Adrenal gland (tissue), 12 donors: Measurements from ENCODE around the gene PDGFRB. TPM values are rescaled to one million over a fixed set of nuclear protein-coding genes. Genes with fewer than 3 reads are reported as not detected.

ENCODE experiments used
- DNase-seq, 7 donors: peaks; one replicate each; pipeline ENCODE4 v3.0.0-alpha.2; 2019 to 2020
- H3K27ac ChIP-seq, 5 donors: fragments of 200-600 bp; sonication (generic) in 4 of 5; 1 replicate in 3 of 5; 2 replicates in 2 of 5; pipeline versions ENCODE4 v1.5.1 to v1.8.0; 2016 to 2020; ENCODE audit warnings: mild to moderate bottlenecking in 1 of 5
- H3K27me3 ChIP-seq: fragments of 200-600 bp; 2 replicates; pipeline ENCODE4 v1.8.0; 2021
- H3K36me3 ChIP-seq, 2 donors: fragments of 200-600 bp; replicated peaks in 1 of 2; 1 replicate in 1 of 2; 2 replicates in 1 of 2; pipeline versions ENCODE4 v1.5.1 to v1.8.0; 2018 to 2022
- H3K4me1 ChIP-seq, 2 donors: fragments of 200-600 bp; replicated peaks in 1 of 2; 1 replicate in 1 of 2; 2 replicates in 1 of 2; pipeline versions ENCODE4 v1.5.1 to v1.8.0; 2018 to 2021
- H3K4me3 ChIP-seq, 4 donors: fragments of 200-600 bp; sonication (generic) in 3 of 4; one replicate each; pipeline ENCODE4 v1.5.1; 2016 to 2018
- H3K9me3 ChIP-seq, 3 donors: fragments of 200-600 bp; sonication (generic) in 1 of 3; replicated peaks in 1 of 3; 1 replicate in 2 of 3; 2 replicates in 1 of 3; pipeline versions ENCODE4 v1.5.1 to v1.8.0; 2016 to 2021
- CTCF ChIP-seq, 6 experiments: fragments of 450-650 bp in 4 of 6; fragments of 200-600 bp in 2 of 6; sonication (generic) in 1 of 6; IDR thresholded peaks; 1 replicate in 5 of 6; 2 replicates in 1 of 6; pipeline versions ENCODE4 v1.5.1 to v1.8.0; 2016 to 2021; ENCODE audit warnings: antibody characterized with exemption in 6 of 6, mild to moderate bottlenecking in 2 of 6, moderate library complexity in 1 of 6
- POLR2A ChIP-seq, 2 donors: fragments of 450-650 bp; IDR thresholded peaks; one replicate each; pipeline ENCODE4 v1.6.1; 2017; ENCODE audit warnings: antibody characterized with exemption in 2 of 2, mild to moderate bottlenecking in 2 of 2, moderate library complexity in 1 of 2
- WGBS, 4 donors: extraction: QIAGEN DNeasy Blood & Tissue Kit in 2 of 4; methylation state at CpG; one replicate each; pipeline versions ENCODE4 v1.1.5 to v1.1.7; 2013 to 2017; 5-methylcytosine and 5-hydroxymethylcytosine counted together
- intact Hi-C, 2 donors: fragments of 100-400 bp; cut with DNase I; formaldehyde crosslinking; loops; one replicate each; pipeline versions ENCODE4 v1.14.1 to v1.15.0; 2022 to 2023
- polyA plus RNA-seq, 3 donors: library from polyadenylated mRNA; stranded (reverse); fragments of 200-250 nt in 2 of 3; fragments of 350-450 nt in 1 of 3; fragmentation: Illumina TruSeq in 1 of 3; extraction: RNeasy Lipid Tissue Mini Kit (QIAGEN cat#74804) in 1 of 3; gene quantifications; one replicate each; pipeline ENCODE4 v1.2.3, GENCODE V29; 2013 to 2014
- total RNA-seq, 9 donors: library from RNA; depleted of rRNA in 4 of 9; stranded (reverse); fragments of >200 nt in 4 of 9; fragments of 120-200 nt in 1 of 9; fragmentation: NEBNext Ultra II Directional in 1 of 9; extraction: Animal tissue kit (Norgen Biotek cat#: 25700) in 1 of 9; gene quantifications; one replicate each; pipeline versions ENCODE4 v1.1.0 to v1.2.4, GENCODE V29; 2013 to 2023
- donor health status: healthy with polysubstance abuse.
- donor health status: Bipolar disorder and iron deficiency.
- donor health status: DM: yes; HTN: yes; CAD: no.
- donor health status: DM: no; HTN: no; CAD: no.
- donor health status: DM: no; HTN: no; CAD: no.
- donor health status: DM: yes; HTN: yes; CAD: no.

Gene PDGFRB
- total and polyA plus RNA-seq, 12 donors: 21.3 to 188 (median 73.1) TPM

- Histone ChIP-seq H3K27me3 (no peaks in the 10 kb centered on the region), H3K36me3 (no peaks in the 10 kb centered on the region), H3K4me1 (peaks cover 0 to 5% of the 10 kb centered on the region in 2 donors), H3K9me3 (no peaks in the 10 kb centered on the region), H3K4me3 (peak overlapping the region in 1 of 4 donors; percentile 31), H3K27ac (peak overlapping the region in 1 of 5 donors; percentile 75)
- DNase-seq: peak in 1 of 7 donors; percentile 16
- TF ChIP-seq CTCF (IDR thresholded peaks at IDR 0.05) (no peak), POLR2A (IDR thresholded peaks at IDR 0.05) (no peak)
- intact Hi-C loops: no loop called here
- 57 to 81% (median 80%) methylated on average over 5 to 6 of the region's 6 CpGs for WGBS, 4 donors
These were observed 72.8 kb downstream of the PDGFRB start for GRCh38 chr5:150082889-150083288.

DNA sequence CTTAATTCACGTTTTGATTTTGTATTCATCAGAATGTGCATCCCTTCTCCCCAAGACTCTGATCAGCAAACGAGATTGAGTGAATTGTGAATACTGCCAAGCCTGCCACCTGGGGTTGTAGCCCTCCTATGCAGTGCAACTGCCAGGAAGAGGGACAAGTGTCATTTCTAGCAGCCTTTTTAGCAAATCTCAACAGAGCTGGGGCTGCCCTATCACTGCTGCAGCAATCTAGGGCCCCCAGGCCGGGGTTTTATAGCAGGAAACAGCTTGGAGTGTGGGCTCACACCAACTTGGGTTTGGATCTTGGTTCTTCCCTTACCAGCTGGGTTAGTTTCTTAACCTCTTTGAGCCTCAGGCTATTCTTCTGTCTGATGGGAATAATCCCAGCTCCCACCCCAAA lies 73.3 kb downstream of the PDGFRB start:
- intact Hi-C loops: no loop called here
- Histone ChIP-seq H3K4me1 (peaks cover 0 to 5% of the 10 kb centered on the region in 2 donors), H3K4me3 (peak overlapping the region in 1 of 4 donors; percentile 31), H3K9me3 (no peaks in the 10 kb centered on the region), H3K27me3 (no peaks in the 10 kb centered on the region), H3K36me3 (no peaks in the 10 kb centered on the region), H3K27ac (peak overlapping the region in 3 of 5 donors; percentile 16 to 75 (median 51))
- WGBS, 4 donors: 44 to 62% (median 53%) methylated on average over 3 of the region's 3 CpGs
- DNase-seq: no peak
- TF ChIP-seq CTCF (IDR thresholded peaks at IDR 0.05) (no peak), POLR2A (IDR thresholded peaks at IDR 0.05) (no peak)

DNA sequence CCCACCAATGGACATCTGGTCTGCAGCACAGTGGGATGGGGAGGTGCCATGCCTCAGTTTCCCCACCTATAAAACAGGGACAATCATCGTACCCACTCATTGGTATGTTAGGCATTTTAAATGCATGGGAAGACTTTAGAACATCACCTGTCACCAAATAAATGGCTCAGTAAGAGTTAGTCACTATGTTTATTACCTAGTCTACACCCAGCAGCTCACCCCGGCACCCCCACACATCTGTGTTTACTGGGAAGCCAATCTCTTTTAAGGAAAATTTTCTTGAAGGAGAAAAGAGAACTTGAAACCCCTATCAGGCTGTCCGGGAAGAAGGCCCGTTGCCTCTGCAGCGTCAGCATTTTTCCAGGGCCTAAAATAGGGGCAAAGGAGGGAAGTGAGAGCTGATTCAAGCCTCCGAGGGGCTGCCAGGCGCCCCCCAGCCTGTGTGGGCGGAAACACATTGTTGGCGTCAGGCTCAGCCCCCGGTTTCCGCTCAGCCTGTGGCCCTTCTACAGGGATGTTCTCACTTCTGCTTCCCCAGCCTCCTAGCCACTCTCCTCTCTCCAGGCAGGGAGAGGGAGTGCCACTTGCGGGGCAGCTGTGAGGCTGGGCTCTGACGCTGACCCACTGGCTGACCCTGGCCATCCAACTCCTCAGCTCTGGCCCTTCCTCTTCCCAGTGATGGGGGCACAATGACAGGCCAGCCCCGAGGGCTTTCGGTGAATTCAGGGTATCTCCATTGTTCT lies 73.9 kb downstream of the PDGFRB start:
- 42 to 49% (median 46%) methylated on average over 13 to 15 of the region's 15 CpGs for WGBS, 4 donors
- intact Hi-C loops: no loop called here
- peak; percentile 59 to 82 (median 71) for DNase-seq
- H3K9me3 ChIP-seq: no peaks in the 10 kb centered on the region
- H3K4me1 ChIP-seq: peaks cover 0 to 5% of the 10 kb centered on the region in 2 donors
- peak overlapping the region in 3 of 5 donors; percentile 16 to 75 (median 51) for H3K27ac ChIP-seq
- no peaks in the 10 kb centered on the region for H3K27me3 ChIP-seq
- no peaks in the 10 kb centered on the region for H3K36me3 ChIP-seq
- TF ChIP-seq POLR2A (IDR thresholded peaks at IDR 0.05): no peak
- no peak for TF ChIP-seq CTCF (IDR thresholded peaks at IDR 0.05)
- peak overlapping the region in 1 of 4 donors; percentile 31 for H3K4me3 ChIP-seq

DNA sequence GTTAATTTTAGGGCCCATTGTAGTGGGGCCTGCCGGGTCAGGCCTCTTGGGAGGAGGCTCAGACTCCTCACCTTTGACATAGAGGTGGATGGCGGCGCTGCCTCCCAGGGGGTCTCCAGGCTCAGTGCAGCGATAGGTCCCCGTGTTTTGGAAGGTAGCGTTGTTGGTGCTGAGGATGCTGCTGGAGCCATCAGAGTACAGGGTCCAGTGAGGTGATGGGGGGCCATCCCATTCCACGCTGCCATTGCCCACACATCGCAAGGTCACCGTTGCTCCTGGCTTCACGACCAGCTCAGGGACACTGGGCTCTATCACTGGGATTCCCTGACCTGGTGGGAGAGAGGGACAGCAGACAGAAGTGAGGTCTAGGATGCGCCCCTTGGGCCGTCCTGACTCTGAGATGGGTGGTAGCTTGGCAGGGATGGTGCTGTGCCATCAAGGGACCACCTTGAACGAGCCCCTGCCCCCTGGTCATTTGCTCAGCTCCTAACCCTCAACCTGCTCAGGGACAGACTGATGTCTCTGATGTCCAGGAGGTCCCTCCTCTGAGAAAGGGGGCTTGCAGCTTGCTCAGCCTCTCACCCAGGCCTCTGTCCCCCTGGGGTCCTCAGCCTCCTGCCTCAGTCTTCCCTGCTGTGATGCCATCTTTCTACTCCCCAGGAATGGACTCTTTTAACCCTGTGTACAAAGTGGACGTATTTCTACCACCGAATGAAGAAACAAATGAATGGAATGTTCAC lies 74.8 kb downstream of the PDGFRB start:
- Histone ChIP-seq H3K4me1 (peaks cover 0 to 5% of the 10 kb centered on the region in 2 donors), H3K9me3 (no peaks in the 10 kb centered on the region), H3K36me3 (peaks cover 0 to under 1% of the 10 kb centered on the region in 2 donors), H3K27ac (no peak overlapping the region), H3K27me3 (no peaks in the 10 kb centered on the region), H3K4me3 (no peak overlapping the region)
- WGBS, 4 donors: 64 to 91% (median 78%) methylated on average over 4 to 15 of the region's 15 CpGs
- no peak for TF ChIP-seq POLR2A (IDR thresholded peaks at IDR 0.05)
- TF ChIP-seq CTCF (IDR thresholded peaks at IDR 0.05): no peak
- DNase-seq: peak in 1 of 7 donors; percentile 11
- intact Hi-C loops: no loop called here
